ENCODE data around the gene CFC1. TPM values are rescaled to one million over a fixed set of nuclear protein-coding genes. Genes with fewer than 3 reads are reported as not detected.
"Not testable (repeated sequence)": the region's sequence is repeated elsewhere in the genome, so short reads cannot be mapped to it uniquely, and the experiment has no call there.

CFC1 gene
- total and polyA plus RNA-seq, 2 of the 4 experiments (the other 2 are of a cell fraction), result not detected

DNA sequence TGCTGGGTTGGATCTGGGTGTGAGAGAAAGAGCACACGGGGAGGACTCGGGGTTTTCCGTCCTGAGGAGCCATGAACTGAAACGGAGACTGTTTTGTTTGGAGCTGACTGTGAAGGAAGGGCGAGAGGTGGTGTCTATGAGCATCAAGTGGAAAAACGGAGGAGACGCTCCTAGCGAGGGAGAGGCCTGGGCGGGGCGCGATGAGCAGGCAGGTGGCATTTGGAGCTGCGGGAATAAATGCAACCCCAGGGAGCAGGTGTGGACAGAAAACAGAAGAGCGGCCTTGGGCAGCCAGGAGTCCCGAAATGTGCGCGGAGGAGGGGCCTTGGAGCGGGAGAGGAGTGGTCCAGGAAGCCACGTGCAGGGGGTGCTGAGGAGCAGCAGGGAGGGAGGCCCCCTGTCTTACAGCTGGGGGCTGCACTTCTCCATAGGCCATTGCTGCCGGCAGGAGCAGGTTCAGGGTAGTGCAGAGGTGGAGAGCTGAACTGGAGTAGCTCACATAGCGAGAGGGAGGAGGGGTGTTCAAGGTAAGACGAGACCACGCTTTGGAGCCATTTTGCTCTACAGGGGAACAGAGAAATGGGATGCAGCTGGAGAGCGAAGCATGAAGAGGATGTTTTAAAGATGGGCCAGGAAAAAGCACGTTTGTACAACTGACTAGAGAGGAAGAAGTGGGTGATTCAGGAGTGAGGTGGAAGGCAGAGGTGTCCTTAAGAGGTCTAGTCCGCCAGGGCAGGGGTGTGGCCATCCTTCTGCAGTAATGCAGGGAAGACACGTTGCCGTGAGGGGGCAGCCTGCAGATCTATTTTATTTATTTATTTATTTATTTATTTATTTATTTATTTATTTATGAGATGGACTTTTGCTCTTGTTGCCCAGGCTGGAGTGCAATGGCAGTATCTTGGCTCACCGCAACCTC is 9.9 kb upstream of the CFC1 start:
- H3K27me3 ChIP-seq (ENCODE audit: control insufficient read depth, insufficient read depth, low read length); H3K4ac ChIP-seq (ENCODE audit: low read depth, low read length); BruUV-seq (replicated peaks); H3K4me3 ChIP-seq (ENCODE audit: insufficient read depth, low read depth, low read length); H3K9ac ChIP-seq (ENCODE audit: low read depth, low read length); H4K5ac ChIP-seq (ENCODE audit: low read depth, low read length); in situ Hi-C loops (cut with MboI; ENCODE audit: low sequenced_read_pairs); H2AFZ ChIP-seq (replicated peaks; ENCODE audit: low read length, poor library complexity); H2AK9ac ChIP-seq (replicated peaks; ENCODE audit: low read depth, low read length, poor library complexity); DNase-seq; H3K4me1 ChIP-seq (ENCODE audit: control insufficient read depth, insufficient read depth, low read length); H3K14ac ChIP-seq (replicated peaks; ENCODE audit: low read depth, low read length); H3K18ac ChIP-seq (ENCODE audit: low read depth, low read length); H2BK120ac ChIP-seq (ENCODE audit: low read depth, low read length); H2AK5ac ChIP-seq (ENCODE audit: low read depth, low read length); intact Hi-C loops (cut with micrococcal nuclease); H3K23ac ChIP-seq (ENCODE audit: low read depth, low read length); H3K56ac ChIP-seq (ENCODE audit: extremely low read depth, insufficient read depth, low read length); POLR2A ChIA-PET (ENCODE audit: unreplicated experiment); H4K20me1 ChIP-seq (ENCODE audit: insufficient read depth, low read length); H4K91ac ChIP-seq (ENCODE audit: insufficient read depth, low read depth, low read length); H2BK15ac ChIP-seq (ENCODE audit: low read depth, low read length); H2BK5ac ChIP-seq (ENCODE audit: low read depth, low read length, poor library complexity, severe bottlenecking); H3K9me3 ChIP-seq (ENCODE audit: control insufficient read depth, insufficient read depth, low read length); dilution Hi-C loops (cut with HindIII; ENCODE audit: low sequenced_read_pairs, unreplicated experiment); CTCF ChIA-PET; H3K4me2 ChIP-seq (ENCODE audit: low read depth, low read length); H3K9me1 ChIP-seq (ENCODE audit: insufficient read depth, low read length); ATAC-seq (ENCODE audit: low read depth); H2BK20ac ChIP-seq (ENCODE audit: low read depth, low read length); H3K36me3 ChIP-seq (ENCODE audit: control insufficient read depth, insufficient read depth, low read length); H3K79me1 ChIP-seq (ENCODE audit: low read depth in 1 of 2, low read length in 2 of 2); H3K27ac ChIP-seq (ENCODE audit: insufficient read depth, low read length); H4K8ac ChIP-seq (ENCODE audit: low read depth in 2 of 2, low read length in 2 of 2): not testable (repeated sequence)
- WGBS, 2 experiments (ENCODE audit: extremely low coverage in 2 of 2, insufficient read length in 1 of 2), result no CpG with 5 or more reads among the region's 28 CpGs

DNA sequence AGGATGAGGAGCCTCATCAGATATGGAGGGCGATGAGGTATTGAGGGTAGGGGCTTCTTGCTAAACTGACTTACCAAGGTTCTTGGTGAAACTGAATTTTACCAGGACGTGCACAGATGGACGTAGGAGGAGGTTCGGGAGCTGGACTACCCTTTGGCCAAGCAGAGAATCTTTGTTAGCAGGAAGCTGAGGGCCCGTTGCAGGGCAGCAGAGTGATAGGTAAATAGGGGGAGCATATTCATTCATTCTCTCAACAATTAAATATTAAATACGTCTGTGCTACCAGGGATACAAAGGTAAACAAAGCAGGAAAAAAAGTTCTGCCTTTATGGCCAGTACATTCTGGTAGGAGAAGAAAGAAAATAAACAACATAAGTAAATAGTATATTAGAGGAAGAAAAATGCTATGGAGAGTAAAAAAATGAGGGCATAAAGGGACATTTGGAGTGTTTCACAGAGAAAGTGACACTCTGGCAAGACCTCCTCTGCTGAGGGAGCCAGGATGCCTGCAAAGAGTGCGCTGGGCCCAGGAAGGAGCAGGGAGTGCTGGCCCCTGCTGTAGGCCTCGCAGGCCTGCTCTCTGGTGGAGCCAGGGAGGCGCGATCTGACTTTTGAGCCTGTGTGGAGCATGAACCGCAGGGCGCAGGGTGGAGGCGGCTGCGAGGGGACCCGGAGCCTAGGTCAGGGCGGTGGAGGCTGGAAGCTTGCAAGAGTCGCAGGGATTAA is 9.1 kb upstream of the CFC1 start:
- H3K4me1 ChIP-seq (ENCODE audit: control insufficient read depth, insufficient read depth, low read length); H3K9me1 ChIP-seq (ENCODE audit: insufficient read depth, low read length); H2BK20ac ChIP-seq (ENCODE audit: low read depth, low read length); POLR2A ChIA-PET (ENCODE audit: unreplicated experiment); H3K27me3 ChIP-seq (ENCODE audit: control insufficient read depth, insufficient read depth, low read length); H2AFZ ChIP-seq (replicated peaks; ENCODE audit: low read length, poor library complexity); H3K14ac ChIP-seq (replicated peaks; ENCODE audit: low read depth, low read length); H3K27ac ChIP-seq (ENCODE audit: insufficient read depth, low read length); in situ Hi-C loops (cut with MboI; ENCODE audit: low sequenced_read_pairs); H3K56ac ChIP-seq (ENCODE audit: extremely low read depth, insufficient read depth, low read length); H2BK15ac ChIP-seq (ENCODE audit: low read depth, low read length); ATAC-seq (ENCODE audit: low read depth); H4K8ac ChIP-seq (ENCODE audit: low read depth in 2 of 2, low read length in 2 of 2); H3K9ac ChIP-seq (ENCODE audit: low read depth, low read length); H4K20me1 ChIP-seq (ENCODE audit: insufficient read depth, low read length); H3K9me3 ChIP-seq (ENCODE audit: control insufficient read depth, insufficient read depth, low read length); H3K18ac ChIP-seq (ENCODE audit: low read depth, low read length); H4K91ac ChIP-seq (ENCODE audit: insufficient read depth, low read depth, low read length); H4K5ac ChIP-seq (ENCODE audit: low read depth, low read length); H3K4me3 ChIP-seq (ENCODE audit: insufficient read depth, low read depth, low read length); H3K36me3 ChIP-seq (ENCODE audit: control insufficient read depth, insufficient read depth, low read length); DNase-seq; CTCF ChIA-PET; H3K23ac ChIP-seq (ENCODE audit: low read depth, low read length); H2AK5ac ChIP-seq (ENCODE audit: low read depth, low read length); H2BK120ac ChIP-seq (ENCODE audit: low read depth, low read length); intact Hi-C loops (cut with micrococcal nuclease); H3K4ac ChIP-seq (ENCODE audit: low read depth, low read length); H3K4me2 ChIP-seq (ENCODE audit: low read depth, low read length); H2AK9ac ChIP-seq (replicated peaks; ENCODE audit: low read depth, low read length, poor library complexity); H2BK5ac ChIP-seq (ENCODE audit: low read depth, low read length, poor library complexity, severe bottlenecking); BruUV-seq (replicated peaks); dilution Hi-C loops (cut with HindIII; ENCODE audit: low sequenced_read_pairs, unreplicated experiment); H3K79me1 ChIP-seq (ENCODE audit: low read depth in 1 of 2, low read length in 2 of 2): not testable (repeated sequence)
- WGBS, 2 experiments (ENCODE audit: extremely low coverage in 2 of 2, insufficient read length in 1 of 2), result no CpG with 5 or more reads among the region's 17 CpGs

Data from IMR-90 (cell line).